K562 (cell line): ENCODE data around the gene PLEKHF1. TPM values are rescaled to one million over a fixed set of nuclear protein-coding genes. Genes with fewer than 3 reads are reported as not detected.

Experiments
- CBFA2T3 ChIP-seq: fragments of 450-650 bp; IDR thresholded peaks from 2 replicates; pipeline ENCODE4 v1.6.1; 2017
- CHD1 ChIP-seq: fragments of 200-600 bp; sonication (generic); IDR thresholded peaks from one replicate; pipeline ENCODE4 v1.6.1; 2012; ENCODE audit warnings: mild to moderate bottlenecking, moderate library complexity, low read length, inconsistent platforms
- CREB5 ChIP-seq: fragments of 250-450 bp; sonication (Bioruptor Pico); IDR thresholded peaks from 2 replicates; pipeline ENCODE4 v1.5.0; 2020; ENCODE audit warnings: mild to moderate bottlenecking
- CREM ChIP-seq: IDR thresholded peaks from 2 replicates; pipeline ENCODE4 v1.6.1; 2014; ENCODE audit warnings: antibody characterized with exemption, low read depth
- CTBP1 ChIP-seq: fragments of 450-650 bp; IDR thresholded peaks from 2 replicates; pipeline ENCODE4 v1.6.1; 2016; ENCODE audit warnings: borderline replicate concordance
- EGR1 ChIP-seq: fragments of 450-650 bp; conservative IDR thresholded peaks from 2 replicates; pipeline ENCODE4 v1.6.1; 2017; ENCODE audit warnings: mild to moderate bottlenecking
- ELK3 ChIP-seq: fragments of 450-650 bp; formaldehyde crosslinking; IDR thresholded peaks from 2 replicates; pipeline ENCODE4 v1.4.0; 2020; ENCODE audit warnings: mild to moderate bottlenecking
- EP300 ChIP-seq: IDR thresholded peaks from 2 replicates; pipeline ENCODE4 v1.6.1; 2012; ENCODE audit warnings: low read length, improper control_type of control experiment
- FOXK1 ChIP-seq: sonication (generic); formaldehyde crosslinking; IDR thresholded peaks from 2 replicates; pipeline ENCODE4 v1.8.0; 2022; ENCODE audit warnings: missing genetic modification reagents, mild to moderate bottlenecking, borderline replicate concordance
- FOXO4 ChIP-seq: fragments of 450-650 bp; formaldehyde crosslinking; IDR thresholded peaks from 2 replicates; pipeline ENCODE4 v1.4.0; 2020; ENCODE audit warnings: mild to moderate bottlenecking, moderate library complexity
- GATAD2A ChIP-seq: fragments of 450-650 bp; IDR thresholded peaks from 2 replicates; pipeline ENCODE4 v1.6.1; 2017
- GTF2F1 ChIP-seq: IDR thresholded peaks from 2 replicates; pipeline ENCODE4 v1.6.1; 2011; ENCODE audit warnings: low read depth, low read length, improper control_type of control experiment
- PHB ChIP-seq: fragments of 250-450 bp; sonication (Bioruptor Pico); IDR thresholded peaks from 2 replicates; pipeline ENCODE4 v1.5.0; 2021
- RREB1 ChIP-seq: fragments of 250-450 bp; sonication (Bioruptor Pico); IDR thresholded peaks from 2 replicates; pipeline ENCODE4 v1.4.0; 2020
- SMARCA4 ChIP-seq: fragments of 450-650 bp; IDR thresholded peaks from 2 replicates; pipeline ENCODE4 v1.6.1; 2016
- SMARCB1 ChIP-seq: IDR thresholded peaks from 2 replicates; pipeline ENCODE4 v1.6.1; 2011; ENCODE audit warnings: improper control_type of control experiment, low read depth; ENCODE audit not compliant: insufficient read length
- SMARCE1 ChIP-seq: fragments of 450-650 bp; IDR thresholded peaks from 2 replicates; pipeline ENCODE4 v1.7.1; 2016; ENCODE audit warnings: mild to moderate bottlenecking
- TCFL5 ChIP-seq: fragments of 250-450 bp; sonication (Bioruptor Pico); conservative IDR thresholded peaks from 2 replicates; pipeline ENCODE4 v1.6.1; 2021; ENCODE audit warnings: mild to moderate bottlenecking, moderate library complexity, matching md5 sums
- TEAD1 ChIP-seq, 2 experiments: fragments of 450-650 bp in 1 of 2; sonication (generic) in 1 of 2; formaldehyde crosslinking; IDR thresholded peaks; 2 replicates each; pipeline versions ENCODE4 v1.4.0 to v1.8.0; 2020 to 2022; ENCODE audit warnings: mild to moderate bottlenecking in 2 of 2, missing genetic modification reagents in 1 of 2
- TFAM ChIP-seq: fragments of 250-450 bp; sonication (Bioruptor Pico); conservative IDR thresholded peaks from 2 replicates; pipeline ENCODE4 v1.5.0; 2021; ENCODE audit warnings: mild to moderate bottlenecking, moderate library complexity
- WHSC1 ChIP-seq: IDR thresholded peaks from one replicate; pipeline ENCODE4 v1.6.1; 2012; ENCODE audit warnings: low read length, control low read depth, inconsistent platforms
- ZNF444 ChIP-seq: fragments of 250-450 bp; sonication (Bioruptor Pico); IDR thresholded peaks from 2 replicates; pipeline ENCODE4 v1.4.0; 2020; ENCODE audit warnings: mild to moderate bottlenecking, moderate library complexity
- ZNF644 ChIP-seq: fragments of 200-800 bp; sonication (Bioruptor generic); IDR thresholded peaks from 2 replicates; pipeline ENCODE4 v1.6.1; 2016; ENCODE audit warnings: low read depth, missing genetic modification characterization, missing compliant biosample characterization
- polyA plus RNA-seq, 8 experiments: library from polyadenylated mRNA; depleted of rRNA in 4 of 8; stranded (reverse) in 5 of 8; unstranded in 3 of 8; fragments of >200 nt; fragmentation: Nextera tagmentation in 2 of 8; fragmentation: Illumina TruSeq in 1 of 8; extraction: Ambion mirVana in 2 of 8; extraction: Trizol in 1 of 8; gene quantifications; 2 replicates each; pipeline versions ENCODE4 v1.2.1 to v1.2.3, GENCODE V29; 2011 to 2014; ENCODE audit warnings: inconsistent platforms in 1 of 8, missing spikeins in 1 of 8
- total RNA-seq, 7 experiments: library from RNA; depleted of rRNA in 6 of 7; stranded (reverse); fragments of >200 nt in 6 of 7; fragmentation: Illumina TruSeq in 2 of 7; extraction: Trizol in 2 of 7; gene quantifications; 2 replicates each; pipeline versions ENCODE4 v1.2.1 to v1.2.3, GENCODE V29; 2011 to 2021; ENCODE audit warnings: low replicate concordance in 1 of 7

Gene PLEKHF1
- total and polyA plus RNA-seq, 9 of the 15 experiments (the other 6 are each of a cell fraction or from before 2014, with no cell fraction given) = 0.07 to 13.4 (median 3.9) TPM; not detected in 1

GRCh38 chr19:29660835-29661234 is 4.4 kb upstream of the PLEKHF1 start (continued):
- TF ChIP-seq RREB1 (CRISPR knock-in tag) (no peak), ZNF444 (CRISPR knock-in tag) (no peak), TFAM (CRISPR knock-in tag) (no peak), GATAD2A (0 out of 2 replicates have a peak, but pooled peaks have one; percentile 21), SMARCB1 (no peak), FOXK1 (CRISPR knock-in tag) (no peak), PHB (CRISPR knock-in tag) (no peak), EGR1 (peak; percentile 98), CREM (peak; percentile 75), TCFL5 (no peak), FOXO4 (CRISPR knock-in tag) (no peak), TEAD1 (CRISPR knock-in tag; IDR thresholded peaks at IDR 0.05) (peak in 1 of 2 experiments; percentile 75; a peak in 1 of 4 replicates), ZNF644 (tag) (no peak), CBFA2T3 (0 out of 2 replicates have a peak, but pooled peaks have one; percentile 29), CHD1 (no peak), SMARCA4 (peak; percentile 59; the same call in 1 of the 2 replicates), CREB5 (CRISPR knock-in tag) (no peak), GTF2F1 (no peak), SMARCE1 (peak; percentile 78; the same call in 1 of the 2 replicates), ELK3 (CRISPR knock-in tag) (no peak), WHSC1 (no peak), EP300 (peak; percentile 37; the same call in 1 of the 2 replicates), CTBP1 (peak; percentile 58; the same call in 1 of the 2 replicates)
